ENCODE data around the gene GALNT18.

Gene GALNT18

GRCh38 chr11:11588891-11589290 lies 32.9 kb downstream of the GALNT18 start:
- in situ Hi-C loops (cut with MboI; ENCODE audit: low sequenced_read_pairs) = no loop called here

GRCh38 chr11:11588243-11588642 lies 33.6 kb downstream of the GALNT18 start:
- in situ Hi-C loops (cut with MboI; ENCODE audit: low sequenced_read_pairs) = no loop called here

DNA sequence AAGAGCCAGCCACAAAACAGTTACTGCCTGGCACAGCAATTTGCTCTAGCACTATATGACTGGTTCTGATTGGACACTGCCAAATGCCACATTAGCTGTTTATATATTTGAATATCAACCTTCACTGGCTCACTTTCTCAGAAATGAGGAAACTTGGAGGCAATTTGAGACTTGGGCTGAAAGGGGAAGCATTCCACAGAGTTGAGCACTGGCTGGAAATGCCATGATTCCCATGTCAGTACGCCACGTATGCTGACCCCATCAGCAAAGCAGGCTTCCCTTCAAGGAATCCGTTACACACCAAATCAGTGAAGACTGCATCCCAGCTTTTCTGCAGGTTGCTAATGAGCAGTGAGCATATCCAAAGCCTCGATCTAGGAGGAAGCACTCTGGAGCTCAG lies 34.7 kb downstream of the GALNT18 start:
- in situ Hi-C loops (cut with MboI; ENCODE audit: low sequenced_read_pairs) = no loop called here

GRCh38 chr11:11586465-11586864 lies 35.3 kb downstream of the GALNT18 start:
- in situ Hi-C loops (cut with MboI; ENCODE audit: low sequenced_read_pairs) = no loop called here

DNA sequence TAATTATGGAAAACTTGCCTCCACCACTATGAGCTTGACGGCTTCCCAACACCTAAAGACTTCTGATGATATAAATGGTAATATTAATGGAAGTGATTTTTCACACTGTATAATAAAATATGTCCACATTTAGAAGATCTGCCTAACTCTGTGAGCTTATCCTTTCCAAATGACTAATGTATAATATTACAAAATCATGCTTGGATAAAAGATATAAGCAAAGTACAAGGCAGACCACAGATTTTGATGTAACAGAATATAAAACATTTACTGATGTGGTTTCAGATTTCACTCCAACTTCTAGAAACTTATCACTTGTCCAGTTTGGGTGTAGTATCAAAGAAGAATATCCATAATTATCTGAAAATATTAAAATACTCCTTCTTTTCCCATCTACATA lies 36.9 kb downstream of the GALNT18 start:
- in situ Hi-C loops (cut with MboI; ENCODE audit: low sequenced_read_pairs) = no loop called here

- in situ Hi-C loops (cut with MboI; ENCODE audit: low sequenced_read_pairs) = no loop called here
Measured at GRCh38 chr11:11584530-11584810, 37.3 kb downstream of the GALNT18 start.

GRCh38 chr11:11583801-11584529 lies 37.8 kb downstream of the GALNT18 start:
- in situ Hi-C loops (cut with MboI; ENCODE audit: low sequenced_read_pairs) = no loop called here

GRCh38 chr11:11582011-11582701 lies 39.6 kb downstream of the GALNT18 start:
- in situ Hi-C loops (cut with MboI; ENCODE audit: low sequenced_read_pairs) = no loop called here

GRCh38 chr11:11581481-11581880 lies 40.3 kb downstream of the GALNT18 start:
- in situ Hi-C loops (cut with MboI; ENCODE audit: low sequenced_read_pairs) = no loop called here

- in situ Hi-C loops (cut with MboI; ENCODE audit: low sequenced_read_pairs) = no loop called here
Measured at GRCh38 chr11:11580841-11581411, 40.9 kb downstream of the GALNT18 start.

- in situ Hi-C loops (cut with MboI; ENCODE audit: low sequenced_read_pairs) = no loop called here
Measured at GRCh38 chr11:11580012-11580411, 41.8 kb downstream of the GALNT18 start.

DNA sequence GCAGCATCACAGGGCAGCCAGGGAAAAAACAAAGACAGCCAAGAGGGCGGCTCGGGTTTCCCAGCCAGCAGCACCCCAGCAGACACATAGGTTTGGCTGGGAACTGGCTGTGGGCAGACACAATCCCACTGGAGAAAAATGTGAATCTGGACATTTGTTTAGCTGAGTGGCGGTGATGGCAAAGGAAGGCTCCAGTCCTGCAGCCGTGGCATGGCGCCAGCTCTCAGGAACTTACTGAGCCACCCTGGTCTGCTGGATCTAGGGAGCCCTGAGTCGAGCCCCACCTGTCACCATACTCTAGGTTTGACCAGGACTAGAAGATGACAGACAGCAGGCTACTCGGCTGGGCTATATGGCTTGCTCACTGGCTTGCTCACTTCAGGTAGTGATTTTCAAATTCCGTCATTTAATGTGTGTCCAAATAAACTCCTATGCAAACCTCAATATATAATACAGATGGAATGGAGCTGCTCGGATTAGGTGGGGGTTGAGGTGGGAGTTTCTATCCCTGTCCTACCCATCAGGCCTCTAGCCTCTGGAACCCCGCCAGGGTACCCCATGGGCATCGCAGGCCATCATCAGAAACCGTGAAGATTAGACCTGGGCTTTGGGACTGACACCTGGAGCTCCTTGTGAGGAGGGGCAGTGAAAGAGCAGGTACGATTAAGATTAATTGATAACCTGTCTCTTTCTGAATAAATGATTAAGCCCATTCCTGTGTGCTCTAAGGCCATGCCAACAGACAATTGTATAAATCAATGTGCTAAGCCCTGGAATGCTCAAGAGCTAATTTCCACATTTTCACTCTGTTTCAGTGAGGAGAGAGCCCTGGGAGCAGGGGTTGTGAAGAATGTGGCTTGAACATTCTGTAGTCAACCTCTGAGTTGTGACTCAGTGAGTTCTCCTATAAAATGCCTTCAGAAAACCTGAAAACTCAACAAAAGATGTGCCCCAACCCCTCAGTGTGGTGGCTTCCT lies 42.5 kb downstream of the GALNT18 start:
- in situ Hi-C loops (cut with MboI; ENCODE audit: low sequenced_read_pairs) = no loop called here

GRCh38 chr11:11577932-11578911 lies 43.6 kb downstream of the GALNT18 start:
- in situ Hi-C loops (cut with MboI; ENCODE audit: low sequenced_read_pairs) = no loop called here

DNA sequence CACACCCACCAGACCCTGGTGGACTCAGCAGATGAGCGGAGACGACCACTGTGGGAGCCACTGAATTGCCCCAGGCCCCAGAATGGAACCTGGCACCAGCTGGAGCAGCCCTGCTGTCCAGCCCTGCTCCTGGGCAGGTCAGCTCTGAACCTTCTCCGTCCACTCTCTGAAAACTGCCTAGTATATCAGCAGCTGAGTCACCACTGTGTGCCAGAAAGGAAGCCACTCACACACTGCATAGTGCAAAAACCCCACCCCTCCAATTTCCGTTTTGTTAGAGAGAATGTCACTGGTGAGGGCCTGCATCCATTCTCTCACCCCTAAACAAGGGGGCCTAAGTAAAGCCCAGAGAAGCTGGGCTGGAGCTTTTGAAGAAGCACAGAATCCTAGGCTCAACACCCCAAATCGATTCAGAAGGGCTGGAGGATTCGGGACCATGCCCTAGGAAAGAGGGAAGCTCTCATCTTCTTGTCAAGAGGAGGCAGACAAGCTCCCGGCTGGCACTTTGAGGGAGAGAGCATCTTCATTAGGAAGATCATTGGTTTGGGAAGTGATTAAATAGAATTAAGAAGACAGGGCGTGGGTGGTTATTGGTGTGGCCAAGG lies 44.5 kb downstream of the GALNT18 start:
- in situ Hi-C loops (cut with MboI; ENCODE audit: low sequenced_read_pairs) = no loop called here

GRCh38 chr11:11574373-11575287 lies 47.2 kb downstream of the GALNT18 start:
- in situ Hi-C loops (cut with MboI; ENCODE audit: low sequenced_read_pairs) = no loop called here

- in situ Hi-C loops (cut with MboI; ENCODE audit: low sequenced_read_pairs) = no loop called here
Measured at GRCh38 chr11:11572386-11572785, 49.4 kb downstream of the GALNT18 start.

GRCh38 chr11:11571893-11572292 lies 49.9 kb downstream of the GALNT18 start:
- in situ Hi-C loops (cut with MboI; ENCODE audit: low sequenced_read_pairs) = no loop called here

DNA sequence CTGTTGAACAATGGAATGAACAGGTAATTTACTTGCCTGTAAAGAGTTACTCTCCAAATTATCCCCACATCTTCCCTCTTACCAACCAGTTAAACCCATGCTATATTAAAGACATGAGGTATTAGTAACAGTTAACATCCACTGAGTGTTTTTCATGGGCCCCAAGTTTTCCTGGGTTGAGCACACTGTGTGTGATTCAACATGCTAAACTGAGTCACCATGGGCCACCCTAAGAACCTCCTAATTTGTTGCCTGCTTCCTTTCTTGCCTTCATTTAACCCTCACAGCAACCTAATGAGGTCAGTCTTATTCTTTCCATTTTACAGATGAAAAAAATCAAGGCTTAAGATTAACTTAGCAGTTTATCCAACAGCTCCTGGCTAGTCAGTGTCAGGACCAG lies 51.0 kb downstream of the GALNT18 start:
- in situ Hi-C loops (cut with MboI; ENCODE audit: low sequenced_read_pairs) = no loop called here
